ENCODE results near the gene KIF11. TPM values are rescaled to one million over a fixed set of nuclear protein-coding genes. Genes with fewer than 3 reads are reported as not detected.
A peak's percentile ranks its signal among the peaks of the same experiment; 100 is the strongest.

KIF11 gene
- total and polyA plus RNA-seq, 2 donors (not counting 3 experiments of a cell fraction or from before 2014, with no cell fraction given): 7.3 to 42.6 TPM

DNA sequence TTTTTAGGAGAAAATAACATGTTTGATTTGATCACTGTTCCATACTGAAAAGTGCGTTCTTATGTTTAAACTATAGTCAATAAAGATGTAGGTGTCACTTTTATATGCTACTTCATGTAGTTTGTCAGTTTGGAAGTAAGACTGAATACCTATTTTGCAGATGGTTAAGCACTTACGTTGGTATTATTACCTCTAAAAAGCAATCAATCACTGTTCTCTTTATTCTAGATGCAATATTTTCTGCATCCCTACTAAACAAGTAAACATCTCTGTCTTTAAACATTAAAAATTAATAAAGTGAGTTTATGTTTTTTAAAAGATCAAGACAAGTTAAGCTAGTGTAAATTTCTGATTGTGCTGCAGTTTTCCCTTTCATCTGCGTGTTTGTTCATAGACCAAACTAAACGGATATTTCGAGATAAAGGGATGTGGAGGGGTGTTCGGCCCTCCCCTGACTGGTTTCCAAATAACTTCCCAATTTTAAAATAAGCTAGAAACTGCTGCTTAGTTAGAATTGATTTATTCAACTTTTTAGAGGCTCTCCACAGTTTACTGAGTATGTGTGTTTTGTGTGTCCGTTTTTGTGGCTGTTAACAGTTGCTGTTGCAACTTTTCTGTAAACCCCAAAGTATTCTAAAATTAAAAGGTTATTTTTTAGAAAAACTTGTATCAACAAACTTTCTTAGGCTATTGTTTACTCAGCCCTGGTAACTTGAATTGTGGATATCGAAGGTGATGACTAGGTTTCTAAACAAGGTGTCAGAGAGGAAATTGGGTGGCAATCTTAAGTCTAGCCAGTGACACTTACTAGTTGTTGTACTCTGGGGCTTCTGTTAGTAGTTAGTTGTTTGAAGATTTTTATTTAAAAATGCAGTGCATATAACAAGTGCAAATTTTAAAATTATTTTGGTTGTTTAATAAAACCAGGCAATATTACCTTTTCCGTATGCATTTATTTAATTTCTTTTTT lies 974 bp downstream of the KIF11 start:
- peak; percentile 67 for DNase-seq (ENCODE audit: low read depth, low spot score)
- peak overlapping the region; percentile 78 for H3K4me2 ChIP-seq (ENCODE audit: insufficient read depth, low read length)
- peak overlapping the region; percentile 83 for H3K27ac ChIP-seq (ENCODE audit: insufficient read depth, low read depth, low read length)
- H3K9me3 ChIP-seq (replicated peaks; ENCODE audit: control insufficient read depth, insufficient read depth, low read length): no peaks in the 10 kb centered on the region
- H3K9me1 ChIP-seq (replicated peaks; ENCODE audit: control insufficient read depth, extremely low read depth, insufficient read depth, low read length): no peaks in the 10 kb centered on the region
- no peaks in the 10 kb centered on the region for H3K36me3 ChIP-seq (ENCODE audit: control insufficient read depth in 2 of 2, extremely low read depth in 1 of 2, insufficient read depth in 2 of 2, low read length in 2 of 2)
- no peak for TF ChIP-seq FOS (IDR thresholded peaks at IDR 0.05; ENCODE audit: borderline replicate concordance, insufficient read depth, low read length)
- no peak for TF ChIP-seq POLR2AphosphoS5 (IDR thresholded peaks at IDR 0.05; ENCODE audit: insufficient read depth, low read depth, low read length)
- TF ChIP-seq, protein P1, sequence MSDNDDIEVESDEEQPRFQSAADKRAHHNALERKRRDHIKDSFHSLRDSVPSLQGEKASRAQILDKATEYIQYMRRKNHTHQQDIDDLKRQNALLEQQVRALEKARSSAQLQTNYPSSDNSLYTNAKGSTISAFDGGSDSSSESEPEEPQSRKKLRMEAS (IDR thresholded peaks at IDR 0.05; ENCODE audit: insufficient read depth, insufficient read length): no peak
- TF ChIP-seq POLR2A (IDR thresholded peaks at IDR 0.05; ENCODE audit: low read depth, low read length): no peak
- TF ChIP-seq, protein P2, sequence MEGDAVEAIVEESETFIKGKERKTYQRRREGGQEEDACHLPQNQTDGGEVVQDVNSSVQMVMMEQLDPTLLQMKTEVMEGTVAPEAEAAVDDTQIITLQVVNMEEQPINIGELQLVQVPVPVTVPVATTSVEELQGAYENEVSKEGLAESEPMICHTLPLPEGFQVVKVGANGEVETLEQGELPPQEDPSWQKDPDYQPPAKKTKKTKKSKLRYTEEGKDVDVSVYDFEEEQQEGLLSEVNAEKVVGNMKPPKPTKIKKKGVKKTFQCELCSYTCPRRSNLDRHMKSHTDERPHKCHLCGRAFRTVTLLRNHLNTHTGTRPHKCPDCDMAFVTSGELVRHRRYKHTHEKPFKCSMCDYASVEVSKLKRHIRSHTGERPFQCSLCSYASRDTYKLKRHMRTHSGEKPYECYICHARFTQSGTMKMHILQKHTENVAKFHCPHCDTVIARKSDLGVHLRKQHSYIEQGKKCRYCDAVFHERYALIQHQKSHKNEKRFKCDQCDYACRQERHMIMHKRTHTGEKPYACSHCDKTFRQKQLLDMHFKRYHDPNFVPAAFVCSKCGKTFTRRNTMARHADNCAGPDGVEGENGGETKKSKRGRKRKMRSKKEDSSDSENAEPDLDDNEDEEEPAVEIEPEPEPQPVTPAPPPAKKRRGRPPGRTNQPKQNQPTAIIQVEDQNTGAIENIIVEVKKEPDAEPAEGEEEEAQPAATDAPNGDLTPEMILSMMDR (IDR thresholded peaks at IDR 0.05; ENCODE audit: extremely low read depth in 1 of 2, insufficient read depth in 1 of 2, low read depth in 1 of 2, low read length in 2 of 2): no peak
- TF ChIP-seq EZH2 (IDR thresholded peaks at IDR 0.05; ENCODE audit: borderline replicate concordance, low read depth, low read length, severe bottlenecking): no peak
- TF ChIP-seq GATA2 (IDR thresholded peaks at IDR 0.05; ENCODE audit: insufficient read depth, insufficient read length, low read depth, low read length): no peak
- TF ChIP-seq MYC (IDR thresholded peaks at IDR 0.05; ENCODE audit: low read depth, low read length): no peak
- no peak for TF ChIP-seq JUN (IDR thresholded peaks at IDR 0.05; ENCODE audit: borderline replicate concordance, insufficient read depth, insufficient read length, low read depth)
- FAIRE-seq: no peak
- intact Hi-C loops (cut with micrococcal nuclease) (loop anchor here (2.0 to 5.0 kb wide), 5 partner anchors 47 to 283 kb away; no protein-coding TSS in a partner anchor), dilution Hi-C loops (cut with MboI; ENCODE audit: extremely low pct_ligation_motif_present, low sequenced_read_pairs) (no loop called here)
- peaks cover 59% of the 10 kb centered on the region for H3K79me2 ChIP-seq (ENCODE audit: control insufficient read depth, insufficient read depth, low read length)
- H3K4me1 ChIP-seq (ENCODE audit: control insufficient read depth, extremely low read depth, insufficient read depth, low read length): peaks cover 33% of the 10 kb centered on the region
- H4K20me1 ChIP-seq (replicated peaks; ENCODE audit: control insufficient read depth, extremely low read depth, insufficient read depth, low read length): no peaks in the 10 kb centered on the region
- TSS peak; percentile 34 for BruUV-seq (replicated peaks)
- H2AFZ ChIP-seq (ENCODE audit: low read depth, low read length): peak overlapping the region; percentile 15
- ChIA-PET POLR2A (no interaction called here), CTCF (interaction anchor here (0.6 to 0.8 kb wide), 4 partner anchors 10 to 532 kb away, joined by 3 to 4 read pairs (median 4); no protein-coding TSS in a partner anchor)
- peak overlapping the region; percentile 75 to 95 (median 93) for H3K4me3 ChIP-seq (replicated peaks in 1 of 3; ENCODE audit: insufficient read depth in 1 of 3, low read depth in 1 of 3, low read length in 3 of 3)
- H3K9ac ChIP-seq (replicated peaks; ENCODE audit: extremely low read depth, insufficient read depth, low read length): peak overlapping the region; percentile 85
- no peaks in the 10 kb centered on the region for H3K27me3 ChIP-seq (ENCODE audit: control insufficient read depth in 2 of 2, insufficient read depth in 2 of 2, low read length in 2 of 2)

Data from endothelial cell of umbilical vein (primary cell).